ENCODE data around the gene NUP62. TPM values are rescaled to one million over a fixed set of nuclear protein-coding genes. Genes with fewer than 3 reads are reported as not detected.
A peak's percentile ranks its signal among the peaks of the same experiment; 100 is the strongest.

The NUP62 gene
- total RNA-seq, 1 donor from 2014 or later: 38.8 TPM

DNA sequence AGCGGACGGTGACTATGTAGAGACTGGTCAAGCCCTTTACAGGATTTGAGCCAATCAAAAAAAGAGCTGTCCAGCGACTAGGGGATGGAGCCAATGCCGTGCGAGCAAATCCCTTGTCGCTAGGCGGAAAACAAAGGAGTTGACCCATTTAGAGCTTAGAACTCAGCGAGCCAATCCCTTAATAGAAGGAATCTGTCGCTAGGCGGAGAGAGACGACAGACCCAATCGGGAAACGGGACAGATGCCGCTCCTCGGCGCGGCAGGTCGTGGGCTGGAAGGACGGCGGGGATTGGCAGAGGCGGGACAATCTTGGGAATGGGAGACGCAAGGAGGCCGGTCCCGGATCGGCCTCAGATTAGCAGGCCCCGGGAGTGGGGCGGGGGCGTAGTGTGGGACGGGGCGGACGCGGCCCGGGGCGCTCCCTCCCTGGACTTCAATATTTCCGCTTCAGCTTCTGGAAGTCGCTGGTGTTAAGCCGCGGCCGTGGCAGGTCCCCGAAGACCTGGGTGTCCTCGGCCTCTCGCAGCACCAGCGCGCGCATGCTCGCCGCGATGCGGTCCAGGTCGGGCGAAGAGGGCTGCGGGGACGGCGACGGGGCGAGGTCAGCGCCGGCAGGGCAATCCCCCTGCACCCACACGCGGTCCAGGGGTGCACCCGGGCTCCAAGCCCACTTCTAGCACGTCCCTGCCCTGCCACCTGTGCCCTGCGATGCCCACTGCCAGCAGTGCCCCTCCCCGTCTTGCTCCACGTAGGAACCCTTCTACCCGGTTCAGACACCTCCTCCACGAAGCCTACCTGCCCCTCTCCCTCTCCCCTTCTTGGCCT, 59.6 kb downstream of the NUP62 start:
- no peak for TF ChIP-seq CTCF (IDR thresholded peaks at IDR 0.05)
- intact Hi-C loops (cut with DNase I): loop anchor here (1.0 to 5.0 kb wide), 4 partner anchors 61 to 277 kb away; partner anchors contain the start of genes PRMT1 and PRR12
- H3K4me1 ChIP-seq: peaks cover 19 to 33% of the 10 kb centered on the region in 2 donors
- peaks cover 0 to 6% of the 10 kb centered on the region in 2 donors for H3K36me3 ChIP-seq
- H3K9me3 ChIP-seq: no peaks in the 10 kb centered on the region
- H3K27ac ChIP-seq: peak overlapping the region; percentile 93 to 97
- H3K27me3 ChIP-seq: no peaks in the 10 kb centered on the region
- peak; percentile 95 to 98 for DNase-seq (ENCODE audit: low spot score in 2 of 2)
- peak overlapping the region; percentile 72 to 74 for H3K4me3 ChIP-seq

DNA sequence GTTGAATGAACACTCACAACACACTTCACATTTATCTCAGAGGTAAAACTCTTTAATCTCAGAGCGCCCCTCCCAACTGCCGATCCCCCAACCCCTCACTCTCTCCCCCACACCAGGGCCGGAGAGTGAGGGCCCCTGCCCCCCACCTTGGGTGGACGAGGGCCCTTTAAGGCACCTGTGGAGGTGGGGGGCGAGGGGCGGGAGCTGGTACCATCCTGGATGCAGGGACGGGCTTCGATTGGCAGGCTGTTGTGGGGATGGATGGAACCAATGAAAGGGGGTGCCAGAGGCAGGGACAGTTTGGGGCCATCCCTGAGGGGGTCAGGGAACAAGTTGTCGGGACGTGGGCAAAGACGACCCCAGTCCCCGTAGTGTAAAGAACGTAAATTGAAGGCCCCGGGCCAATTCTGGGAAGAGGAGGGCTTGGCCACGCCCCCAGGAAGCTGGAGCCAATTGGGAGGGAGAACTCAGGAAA, 60.3 kb downstream of the NUP62 start:
- peak overlapping the region; percentile 93 to 97 for H3K27ac ChIP-seq
- no peaks in the 10 kb centered on the region for H3K27me3 ChIP-seq
- peaks cover 19 to 32% of the 10 kb centered on the region in 2 donors for H3K4me1 ChIP-seq
- H3K4me3 ChIP-seq: peak overlapping the region; percentile 44 to 54
- no peaks in the 10 kb centered on the region for H3K9me3 ChIP-seq
- no peak for DNase-seq (ENCODE audit: low spot score in 2 of 2)
- intact Hi-C loops (cut with DNase I): loop anchor here (1.0 to 5.0 kb wide), 4 partner anchors 60 to 277 kb away; partner anchors contain the start of genes PRMT1 and PRR12
- H3K36me3 ChIP-seq: peaks cover 3 to 7% of the 10 kb centered on the region in 2 donors
- TF ChIP-seq CTCF (IDR thresholded peaks at IDR 0.05): no peak

GRCh38 chr19:49866933-49867782, 62.1 kb downstream of the NUP62 start, which contains the start of gene PNKP:
Gene PNKP (minus strand): TSS chr19:49867576. CDS start chr19:49867204, 372 bp downstream.
- no peaks in the 10 kb centered on the region for H3K9me3 ChIP-seq
- no peak for TF ChIP-seq CTCF (IDR thresholded peaks at IDR 0.05)
- no peaks in the 10 kb centered on the region for H3K27me3 ChIP-seq
- H3K4me3 ChIP-seq: peak within 1 kb of the TSS; percentile 84 to 94
- H3K36me3 ChIP-seq: peaks cover 17 to 22% of the 10 kb centered on the region in 2 donors
- intact Hi-C loops (cut with DNase I): loop anchor here (1.0 to 5.0 kb wide), 4 partner anchors 9 to 275 kb away; partner anchors contain the start of genes PRMT1, PRR12 and PTOV1
- peak within 1 kb of the TSS; percentile 93 to 97 for H3K27ac ChIP-seq
- H3K4me1 ChIP-seq: peaks cover 19 to 32% of the 10 kb centered on the region in 2 donors
- peak; percentile 74 to 95 for DNase-seq (ENCODE audit: low spot score in 2 of 2)

DNA sequence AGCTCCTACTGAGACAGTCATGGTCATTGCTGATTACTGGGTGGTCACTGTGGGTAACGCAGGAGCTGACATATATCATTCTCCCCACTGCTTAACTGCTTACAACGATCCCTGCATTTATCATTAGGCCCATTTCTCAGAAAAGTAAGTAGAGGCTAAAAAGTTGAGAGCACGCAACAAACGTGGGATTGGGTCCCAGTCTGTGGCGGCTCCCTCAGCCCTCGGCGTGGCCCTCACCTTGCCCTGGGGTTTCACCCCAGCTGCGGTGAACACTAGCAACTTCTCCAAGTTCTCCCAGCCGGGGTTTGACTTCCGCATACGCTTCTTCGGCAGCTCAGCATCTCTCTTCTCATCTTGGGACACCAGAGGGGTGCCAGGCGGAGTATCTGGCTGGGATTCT, 64.4 kb downstream of the NUP62 start:
- no peak for TF ChIP-seq CTCF (IDR thresholded peaks at IDR 0.05)
- H3K36me3 ChIP-seq: peaks cover 38 to 39% of the 10 kb centered on the region in 2 donors
- H3K27me3 ChIP-seq: no peaks in the 10 kb centered on the region
- H3K27ac ChIP-seq: peak overlapping the region; percentile 6 to 58
- H3K4me3 ChIP-seq: peak overlapping the region in 1 of 2 donors; percentile 94
- DNase-seq (ENCODE audit: low spot score in 2 of 2): no peak
- peaks cover 19 to 23% of the 10 kb centered on the region in 2 donors for H3K4me1 ChIP-seq
- intact Hi-C loops (cut with DNase I): loop anchor here (5.0 kb wide), 2 partner anchors 188 to 273 kb away; partner anchors contain the start of genes PRMT1 and PRR12
- H3K9me3 ChIP-seq: no peaks in the 10 kb centered on the region

DNA sequence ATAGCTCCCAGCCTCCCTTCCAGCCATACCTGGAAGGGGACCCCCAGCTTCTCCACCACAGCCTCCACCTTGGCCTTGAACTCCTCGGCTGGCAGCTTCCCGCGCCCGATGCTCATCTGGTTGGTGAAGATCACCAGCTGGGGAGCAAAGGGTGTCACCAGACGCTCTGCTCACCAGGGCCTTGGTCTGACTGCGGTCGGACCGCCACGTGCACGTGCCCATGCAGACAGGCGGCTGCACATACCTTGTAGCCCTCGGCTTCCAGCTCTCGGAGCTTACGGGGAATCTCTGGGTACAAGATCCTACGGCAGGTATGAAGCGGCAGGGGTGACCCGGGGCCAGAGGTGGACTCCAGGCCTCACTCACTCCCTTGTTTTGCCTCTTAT, 65.4 kb downstream of the NUP62 start:
- H3K36me3 ChIP-seq: peaks cover 46 to 49% of the 10 kb centered on the region in 2 donors
- TF ChIP-seq CTCF (IDR thresholded peaks at IDR 0.05): no peak
- no peak for DNase-seq (ENCODE audit: low spot score in 2 of 2)
- H3K27ac ChIP-seq: no peak overlapping the region
- no peaks in the 10 kb centered on the region for H3K27me3 ChIP-seq
- H3K4me1 ChIP-seq: peaks cover 19 to 22% of the 10 kb centered on the region in 2 donors
- H3K4me3 ChIP-seq: no peak overlapping the region
- intact Hi-C loops (cut with DNase I): no loop called here
- H3K9me3 ChIP-seq: no peaks in the 10 kb centered on the region
